WTC11 (cell line): ENCODE results near the gene ZCCHC2.

ENCODE experiments used
- ATF1 ChIP-seq: sonication (generic); formaldehyde crosslinking; IDR thresholded peaks from 2 replicates; pipeline ENCODE4 v1.8.1; 2023; ENCODE audit warnings: mild to moderate bottlenecking, moderate library complexity, missing genetic modification reagents
- CREB1 ChIP-seq: sonication (generic); formaldehyde crosslinking; IDR thresholded peaks from 2 replicates; pipeline ENCODE4 v1.8.0; 2023; ENCODE audit warnings: mild to moderate bottlenecking, missing genetic modification reagents
- IRF2 ChIP-seq: sonication (generic); formaldehyde crosslinking; IDR thresholded peaks from 2 replicates; pipeline ENCODE4 v1.8.0; 2022; ENCODE audit warnings: low read depth, missing genetic modification reagents, borderline replicate concordance
- MAX ChIP-seq: sonication (generic); formaldehyde crosslinking; IDR thresholded peaks from 2 replicates; pipeline ENCODE4 v1.8.0; 2022; ENCODE audit warnings: mild to moderate bottlenecking, missing genetic modification reagents
- NR3C1 ChIP-seq: sonication (generic); formaldehyde crosslinking; conservative IDR thresholded peaks from 2 replicates; pipeline ENCODE4 v1.8.1; 2023; ENCODE audit warnings: low read depth, mild to moderate bottlenecking, missing genetic modification reagents
- TP53 ChIP-seq: sonication (generic); formaldehyde crosslinking; IDR thresholded peaks from 2 replicates; pipeline ENCODE4 v1.8.1; 2023; ENCODE audit warnings: mild to moderate bottlenecking, missing genetic modification reagents
- ZBTB21 ChIP-seq: sonication (generic); formaldehyde crosslinking; IDR thresholded peaks from 2 replicates; pipeline ENCODE4 v1.8.1; 2023; ENCODE audit warnings: mild to moderate bottlenecking, missing genetic modification reagents, borderline replicate concordance
- ZNF138 ChIP-seq: sonication (generic); formaldehyde crosslinking; conservative IDR thresholded peaks from 2 replicates; pipeline ENCODE4 v1.8.1; 2022; ENCODE audit warnings: mild to moderate bottlenecking, moderate library complexity, missing genetic modification reagents
- TF ChIP-seq, protein P1 (sequence below): fragments of 200-600 bp; IDR thresholded peaks from 2 replicates; pipeline ENCODE4 v1.8.0; 2022; ENCODE audit warnings: antibody characterized with exemption
- TF ChIP-seq, protein P2 (sequence below): sonication (generic); formaldehyde crosslinking; IDR thresholded peaks from 2 replicates; pipeline ENCODE4 v1.8.1; 2023; ENCODE audit warnings: mild to moderate bottlenecking, missing genetic modification reagents, borderline replicate concordance
- TF ChIP-seq, protein P3 (sequence below): sonication (generic); formaldehyde crosslinking; IDR thresholded peaks from 2 replicates; pipeline ENCODE4 v1.8.1; 2022; ENCODE audit warnings: low read depth, missing genetic modification reagents, borderline replicate concordance

GRCh38 chr18:62526098-62527025 is 3.5 kb downstream of the ZCCHC2 start:
- TF ChIP-seq, protein P1, sequence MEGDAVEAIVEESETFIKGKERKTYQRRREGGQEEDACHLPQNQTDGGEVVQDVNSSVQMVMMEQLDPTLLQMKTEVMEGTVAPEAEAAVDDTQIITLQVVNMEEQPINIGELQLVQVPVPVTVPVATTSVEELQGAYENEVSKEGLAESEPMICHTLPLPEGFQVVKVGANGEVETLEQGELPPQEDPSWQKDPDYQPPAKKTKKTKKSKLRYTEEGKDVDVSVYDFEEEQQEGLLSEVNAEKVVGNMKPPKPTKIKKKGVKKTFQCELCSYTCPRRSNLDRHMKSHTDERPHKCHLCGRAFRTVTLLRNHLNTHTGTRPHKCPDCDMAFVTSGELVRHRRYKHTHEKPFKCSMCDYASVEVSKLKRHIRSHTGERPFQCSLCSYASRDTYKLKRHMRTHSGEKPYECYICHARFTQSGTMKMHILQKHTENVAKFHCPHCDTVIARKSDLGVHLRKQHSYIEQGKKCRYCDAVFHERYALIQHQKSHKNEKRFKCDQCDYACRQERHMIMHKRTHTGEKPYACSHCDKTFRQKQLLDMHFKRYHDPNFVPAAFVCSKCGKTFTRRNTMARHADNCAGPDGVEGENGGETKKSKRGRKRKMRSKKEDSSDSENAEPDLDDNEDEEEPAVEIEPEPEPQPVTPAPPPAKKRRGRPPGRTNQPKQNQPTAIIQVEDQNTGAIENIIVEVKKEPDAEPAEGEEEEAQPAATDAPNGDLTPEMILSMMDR = no peak
- TF ChIP-seq, protein P2, sequence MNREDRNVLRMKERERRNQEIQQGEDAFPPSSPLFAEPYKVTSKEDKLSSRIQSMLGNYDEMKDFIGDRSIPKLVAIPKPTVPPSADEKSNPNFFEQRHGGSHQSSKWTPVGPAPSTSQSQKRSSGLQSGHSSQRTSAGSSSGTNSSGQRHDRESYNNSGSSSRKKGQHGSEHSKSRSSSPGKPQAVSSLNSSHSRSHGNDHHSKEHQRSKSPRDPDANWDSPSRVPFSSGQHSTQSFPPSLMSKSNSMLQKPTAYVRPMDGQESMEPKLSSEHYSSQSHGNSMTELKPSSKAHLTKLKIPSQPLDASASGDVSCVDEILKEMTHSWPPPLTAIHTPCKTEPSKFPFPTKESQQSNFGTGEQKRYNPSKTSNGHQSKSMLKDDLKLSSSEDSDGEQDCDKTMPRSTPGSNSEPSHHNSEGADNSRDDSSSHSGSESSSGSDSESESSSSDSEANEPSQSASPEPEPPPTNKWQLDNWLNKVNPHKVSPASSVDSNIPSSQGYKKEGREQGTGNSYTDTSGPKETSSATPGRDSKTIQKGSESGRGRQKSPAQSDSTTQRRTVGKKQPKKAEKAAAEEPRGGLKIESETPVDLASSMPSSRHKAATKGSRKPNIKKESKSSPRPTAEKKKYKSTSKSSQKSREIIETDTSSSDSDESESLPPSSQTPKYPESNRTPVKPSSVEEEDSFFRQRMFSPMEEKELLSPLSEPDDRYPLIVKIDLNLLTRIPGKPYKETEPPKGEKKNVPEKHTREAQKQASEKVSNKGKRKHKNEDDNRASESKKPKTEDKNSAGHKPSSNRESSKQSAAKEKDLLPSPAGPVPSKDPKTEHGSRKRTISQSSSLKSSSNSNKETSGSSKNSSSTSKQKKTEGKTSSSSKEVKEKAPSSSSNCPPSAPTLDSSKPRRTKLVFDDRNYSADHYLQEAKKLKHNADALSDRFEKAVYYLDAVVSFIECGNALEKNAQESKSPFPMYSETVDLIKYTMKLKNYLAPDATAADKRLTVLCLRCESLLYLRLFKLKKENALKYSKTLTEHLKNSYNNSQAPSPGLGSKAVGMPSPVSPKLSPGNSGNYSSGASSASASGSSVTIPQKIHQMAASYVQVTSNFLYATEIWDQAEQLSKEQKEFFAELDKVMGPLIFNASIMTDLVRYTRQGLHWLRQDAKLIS = no peak
- TF ChIP-seq NR3C1 (CRISPR knock-in tag) (no peak), ATF1 (CRISPR knock-in tag) (0 out of 2 replicates have a peak, but pooled peaks have one; percentile 75), TP53 (no peak), MAX (CRISPR knock-in tag) (peak; percentile 69; the same call in 1 of the 2 replicates), CREB1 (no peak), IRF2 (CRISPR knock-in tag) (no peak), ZNF138 (CRISPR knock-in tag) (0 out of 2 replicates have a peak, but pooled peaks have one; percentile 27), ZBTB21 (CRISPR knock-in tag) (no peak)
- TF ChIP-seq, protein P3, sequence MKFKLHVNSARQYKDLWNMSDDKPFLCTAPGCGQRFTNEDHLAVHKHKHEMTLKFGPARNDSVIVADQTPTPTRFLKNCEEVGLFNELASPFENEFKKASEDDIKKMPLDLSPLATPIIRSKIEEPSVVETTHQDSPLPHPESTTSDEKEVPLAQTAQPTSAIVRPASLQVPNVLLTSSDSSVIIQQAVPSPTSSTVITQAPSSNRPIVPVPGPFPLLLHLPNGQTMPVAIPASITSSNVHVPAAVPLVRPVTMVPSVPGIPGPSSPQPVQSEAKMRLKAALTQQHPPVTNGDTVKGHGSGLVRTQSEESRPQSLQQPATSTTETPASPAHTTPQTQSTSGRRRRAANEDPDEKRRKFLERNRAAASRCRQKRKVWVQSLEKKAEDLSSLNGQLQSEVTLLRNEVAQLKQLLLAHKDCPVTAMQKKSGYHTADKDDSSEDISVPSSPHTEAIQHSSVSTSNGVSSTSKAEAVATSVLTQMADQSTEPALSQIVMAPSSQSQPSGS (CRISPR knock-in tag) = no peak
